Common myeloid progenitor, CD34-positive (primary cell): ENCODE data around the gene ZFR.
A peak's percentile ranks its signal among the peaks of the same experiment; 100 is the strongest.
"Not testable (repeated sequence)": the region's sequence is repeated elsewhere in the genome, so short reads cannot be mapped to it uniquely, and the experiment has no call there.

Source experiments
- CTCF ChIA-PET: fragments of 350-600 bp; sonication (Branson Sonifier 250); formaldehyde crosslinking; loops from one replicate; lab custom pipeline; 2021; ENCODE audit warnings: antibody characterized with exemption; lab: Charles Lee
- POLR2A ChIA-PET: fragments of 350-600 bp; sonication (Branson Sonifier 250); formaldehyde crosslinking; loops from one replicate; lab custom pipeline; 2021; ENCODE audit warnings: antibody characterized with exemption; lab: Charles Lee
- DNase-seq, 3 donors: peaks; one replicate each; pipeline versions ENCODE4 v3.0.0 to v3.0.0-alpha.2; 2013
- H3K27ac ChIP-seq, 2 experiments: 1 replicate in 1 of 2; 2 replicates in 1 of 2; pipeline ENCODE4 v1.7.0; 2013; ENCODE audit warnings: inconsistent platforms in 2 of 2, low read length in 2 of 2, mild to moderate bottlenecking in 2 of 2, low read depth in 1 of 2, moderate library complexity in 1 of 2; ENCODE audit not compliant: severe bottlenecking in 2 of 2, insufficient read depth in 1 of 2, poor library complexity in 1 of 2
- H3K27me3 ChIP-seq, 5 experiments: replicated peaks in 2 of 5; 1 replicate in 3 of 5; 2 replicates in 2 of 5; pipeline versions ENCODE4 v1.6.1 to v1.7.0; 2013; ENCODE audit warnings: low read length in 4 of 5, mild to moderate bottlenecking in 2 of 5, moderate library complexity in 2 of 5, inconsistent platforms in 1 of 5; ENCODE audit not compliant: insufficient read depth in 5 of 5, control insufficient read depth in 4 of 5
- H3K36me3 ChIP-seq, 4 experiments: 1 replicate in 2 of 4; 2 replicates in 2 of 4; pipeline versions ENCODE4 v1.6.1 to v1.7.0; 2013; ENCODE audit warnings: low read length in 3 of 4, control low read depth in 1 of 4, mild to moderate bottlenecking in 1 of 4; ENCODE audit not compliant: control insufficient read depth in 4 of 4, insufficient read depth in 4 of 4
- H3K4me1 ChIP-seq, 4 experiments: 1 replicate in 3 of 4; 2 replicates in 1 of 4; pipeline versions ENCODE4 v1.6.1 to v1.7.1; 2013; ENCODE audit warnings: low read length in 3 of 4, mild to moderate bottlenecking in 3 of 4, control low read depth in 1 of 4, inconsistent platforms in 1 of 4, moderate library complexity in 1 of 4; ENCODE audit not compliant: control insufficient read depth in 4 of 4, insufficient read depth in 4 of 4; ENCODE audit errors: control extremely low read depth in 1 of 4
- H3K4me3 ChIP-seq, 7 experiments: 1 replicate in 4 of 7; 2 replicates in 3 of 7; pipeline versions ENCODE4 v1.5.1 to v1.7.0; 2013; ENCODE audit warnings: mild to moderate bottlenecking in 7 of 7, low read length in 6 of 7, moderate library complexity in 6 of 7, inconsistent platforms in 2 of 7, low read depth in 2 of 7, control low read depth in 1 of 7; ENCODE audit not compliant: insufficient read depth in 4 of 7, control insufficient read depth in 1 of 7; ENCODE audit errors: extremely low read depth in 1 of 7
- H3K9me3 ChIP-seq, 5 experiments: 1 replicate in 4 of 5; 2 replicates in 1 of 5; pipeline versions ENCODE4 v1.6.1 to v1.7.1; 2013; ENCODE audit warnings: low read length in 4 of 5, mild to moderate bottlenecking in 2 of 5, inconsistent platforms in 1 of 5, low read depth in 1 of 5, moderate library complexity in 1 of 5; ENCODE audit not compliant: control insufficient read depth in 4 of 5, insufficient read depth in 2 of 5; ENCODE audit errors: control extremely low read depth in 1 of 5
- WGBS: methylation state at CpG from one replicate; pipeline ENCODE4 v1.1.5; 2013; ENCODE audit not compliant: insufficient coverage; 5-methylcytosine and 5-hydroxymethylcytosine counted together

Gene ZFR

DNA sequence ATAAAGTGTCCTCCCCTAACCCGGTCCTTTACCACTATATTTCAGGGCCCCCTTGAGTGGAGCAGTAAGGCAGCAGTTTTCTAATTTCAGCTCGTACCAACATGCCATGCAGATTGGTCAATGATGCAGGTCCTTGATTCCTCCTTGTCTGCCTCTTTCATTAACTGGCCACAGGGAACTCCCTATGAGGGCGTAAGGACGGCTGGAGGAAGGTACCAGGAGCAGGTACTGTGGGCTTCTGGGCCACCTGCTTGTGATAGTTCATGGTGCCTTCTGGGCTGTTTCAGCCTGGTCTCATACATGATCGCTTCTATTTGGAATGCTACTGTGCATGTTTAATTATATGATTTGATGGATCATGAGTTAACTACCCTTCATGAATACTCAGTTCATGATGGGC is 9.4 kb upstream of the ZFR start:
- no peaks in the 10 kb centered on the region for H3K4me1 ChIP-seq
- H3K4me3 ChIP-seq = no peak overlapping the region
- H3K36me3 ChIP-seq = no peaks in the 10 kb centered on the region
- no peaks in the 10 kb centered on the region for H3K9me3 ChIP-seq
- no peak for DNase-seq
- WGBS = 100% methylated on average over 3 of the region's 5 CpGs
- no peaks in the 10 kb centered on the region for H3K27me3 ChIP-seq
- ChIA-PET POLR2A (no interaction called here), CTCF (interaction anchor here (0.8 kb wide), 1 partner anchor 136 kb away, joined by 4 read pairs; no protein-coding TSS in a partner anchor)
- no peak overlapping the region for H3K27ac ChIP-seq

DNA sequence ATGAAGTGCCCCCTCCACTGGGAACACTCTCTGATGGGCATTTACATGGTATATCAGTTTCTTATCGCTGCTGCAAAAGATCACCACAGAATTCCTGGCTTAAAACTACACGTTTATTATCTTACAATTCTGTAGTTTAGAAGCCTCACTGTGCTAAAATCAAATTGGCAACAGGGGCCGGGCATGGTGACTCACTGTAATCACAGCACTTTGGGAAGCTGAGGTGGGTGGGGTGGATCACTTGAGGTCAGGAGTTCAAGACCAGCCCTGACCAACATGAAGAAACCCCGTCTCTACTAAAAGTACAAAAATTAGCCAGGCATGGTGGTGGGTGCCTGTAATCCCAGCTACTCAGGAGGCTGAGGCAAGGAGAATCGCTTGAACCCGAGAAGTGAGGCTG is 7.8 kb upstream of the ZFR start:
- POLR2A ChIA-PET, H3K4me1 ChIP-seq: not testable (repeated sequence)
- WGBS = 88% methylated on average over 1 of the region's 6 CpGs

DNA sequence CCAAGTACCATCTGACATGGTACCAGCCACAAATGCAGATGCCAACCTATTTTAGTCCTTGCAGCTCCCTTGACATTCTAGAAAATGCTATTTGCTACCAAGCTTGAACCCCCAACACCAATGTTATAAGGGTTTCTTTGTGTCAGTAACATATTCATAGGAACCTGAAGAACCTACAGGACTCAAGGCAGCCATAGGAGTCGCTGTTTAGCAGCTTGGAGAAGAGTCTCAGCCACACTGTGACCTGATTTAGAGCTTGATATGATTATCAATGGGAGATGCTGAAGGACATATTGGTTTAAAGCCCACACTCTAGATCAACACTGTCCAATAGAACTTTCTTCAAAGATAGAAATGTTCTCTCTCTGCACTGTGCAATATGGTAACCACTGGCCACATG is 6.4 kb upstream of the ZFR start:
- ChIA-PET CTCF (interaction anchor here (1.2 kb wide), 1 partner anchor 11 kb away, joined by 3 read pairs; no protein-coding TSS in a partner anchor), POLR2A (interaction anchor here (0.6 kb wide), 1 partner anchor 10 kb away, joined by 3 read pairs; no protein-coding TSS in a partner anchor)
- H3K4me1 ChIP-seq = peaks cover 0 to 4% (median 1%) of the 10 kb centered on the region in 4 experiments
- no peak overlapping the region for H3K4me3 ChIP-seq
- no peaks in the 10 kb centered on the region for H3K9me3 ChIP-seq
- no peaks in the 10 kb centered on the region for H3K36me3 ChIP-seq
- H3K27me3 ChIP-seq = no peaks in the 10 kb centered on the region
- no peak overlapping the region for H3K27ac ChIP-seq
- DNase-seq = no peak
- WGBS = 80% methylated on average over 1 of the region's 1 CpG

More for the DNA sequence above, 7.8 kb upstream of the ZFR start:
- H3K36me3 ChIP-seq, H3K4me3 ChIP-seq, H3K9me3 ChIP-seq, DNase-seq, H3K27me3 ChIP-seq, H3K27ac ChIP-seq, CTCF ChIA-PET: not testable (repeated sequence)

DNA sequence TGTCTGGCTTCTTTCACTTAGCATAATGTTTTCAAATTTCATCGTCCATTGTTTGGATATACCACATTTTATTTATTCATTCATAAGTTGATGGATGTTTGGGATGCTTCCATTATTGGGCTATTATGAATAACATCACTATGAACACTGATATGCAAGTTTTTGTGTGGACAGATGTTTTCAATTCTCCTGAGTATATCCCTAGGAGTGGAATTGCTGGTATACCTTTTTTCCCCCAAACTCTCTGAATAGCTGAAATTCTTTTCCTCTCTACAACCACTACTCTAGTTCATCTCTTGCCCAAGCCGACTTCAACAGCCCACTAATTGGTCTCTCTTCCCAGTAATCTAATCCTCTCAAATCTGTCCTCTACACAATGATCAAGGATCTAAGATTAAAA is 4.7 kb upstream of the ZFR start:
- POLR2A ChIA-PET = no interaction called here
- no CpG with 5 or more reads among the region's 2 CpGs for WGBS
- Histone ChIP-seq H3K27me3 (no peaks in the 10 kb centered on the region), H3K36me3 (no peaks in the 10 kb centered on the region), H3K4me1 (peaks cover 0 to 8% (median 4%) of the 10 kb centered on the region in 4 experiments), H3K4me3 (no peak overlapping the region), H3K9me3 (no peaks in the 10 kb centered on the region), H3K27ac (no peak overlapping the region)
- CTCF ChIA-PET = interaction anchor here (1.2 to 1.7 kb wide), 2 partner anchors 9 to 136 kb away, joined by 3 to 4 read pairs; partner anchors contain the start of gene SUB1
- no peak for DNase-seq

DNA sequence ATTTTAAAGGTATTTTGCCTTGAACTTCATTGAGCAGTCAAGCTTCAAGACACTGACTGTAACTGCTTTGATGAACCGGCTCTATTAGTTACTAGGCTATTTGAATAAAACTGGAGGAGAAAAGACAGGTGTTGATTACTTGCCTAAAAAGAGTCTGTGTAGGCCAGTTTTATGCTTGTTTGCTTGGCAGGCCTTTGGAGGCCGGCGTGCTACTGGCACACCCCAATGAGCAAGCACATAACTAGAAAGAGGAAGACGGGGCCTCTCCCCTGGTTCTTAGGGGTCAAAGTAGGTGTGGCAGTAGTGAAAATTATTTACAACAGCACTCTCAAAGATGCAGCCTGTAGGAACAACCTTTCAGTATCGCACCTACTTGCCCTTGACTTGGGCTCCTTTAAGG is 2.1 kb upstream of the ZFR start:
- POLR2A ChIA-PET = no interaction called here
- Histone ChIP-seq H3K27me3 (no peaks in the 10 kb centered on the region), H3K4me3 (no peak overlapping the region), H3K27ac (no peak overlapping the region), H3K36me3 (peaks cover 0 to 4% (median 0%) of the 10 kb centered on the region in 4 experiments), H3K4me1 (peaks cover 10 to 26% (median 17%) of the 10 kb centered on the region in 4 experiments), H3K9me3 (no peaks in the 10 kb centered on the region)
- WGBS = 56% methylated on average over 4 of the region's 5 CpGs
- peak in 2 of 3 donors; percentile 34 to 55 for DNase-seq
- CTCF ChIA-PET = interaction anchor here (1.0 kb wide), 1 partner anchor 10 kb away, joined by 3 read pairs; no protein-coding TSS in a partner anchor

DNA sequence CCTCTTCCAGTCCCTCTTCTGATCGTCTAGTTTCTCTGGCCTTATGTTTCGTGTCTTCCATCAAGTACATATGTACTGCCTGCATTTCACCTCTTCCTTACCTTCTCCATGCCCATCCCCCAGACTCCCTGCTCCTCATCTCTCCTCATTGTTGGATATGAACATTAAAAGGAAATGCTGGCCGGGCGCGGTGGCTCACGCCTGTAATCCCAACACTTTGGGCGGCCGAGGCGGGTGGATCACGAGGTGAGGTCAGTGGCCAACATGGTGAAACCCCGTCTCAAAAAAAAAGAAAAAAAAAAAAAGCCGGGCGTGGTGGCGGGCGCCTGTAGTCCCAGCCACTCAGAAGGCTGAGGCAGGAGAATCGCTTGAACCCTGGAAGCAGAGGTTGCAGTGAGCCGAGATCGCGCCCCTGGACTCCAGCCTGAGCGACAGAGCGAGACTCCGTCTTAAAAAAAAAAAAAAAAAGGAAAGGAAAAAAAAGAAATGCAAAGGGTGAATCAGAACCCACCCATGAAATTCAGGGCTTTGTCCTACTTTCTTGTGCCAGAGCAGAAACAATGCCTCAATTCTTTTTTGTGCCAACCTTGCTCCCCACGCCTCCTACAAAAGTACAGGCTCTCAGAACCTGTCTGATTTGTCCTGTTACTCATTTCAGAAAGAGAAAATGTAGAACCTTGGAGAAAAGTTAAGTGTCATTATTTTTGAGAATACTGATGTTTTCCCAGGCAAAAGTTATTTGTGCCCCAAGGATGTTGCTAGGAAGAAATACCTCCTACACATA is 1.5 kb upstream of the ZFR start:
- H3K4me1 ChIP-seq = peaks cover 10 to 26% (median 17%) of the 10 kb centered on the region in 4 experiments
- no peaks in the 10 kb centered on the region for H3K27me3 ChIP-seq
- no peaks in the 10 kb centered on the region for H3K9me3 ChIP-seq
- 91% methylated on average over 18 of the region's 23 CpGs for WGBS
- H3K27ac ChIP-seq = no peak overlapping the region
- ChIA-PET CTCF (no interaction called here), POLR2A (no interaction called here)
- no peak overlapping the region for H3K4me3 ChIP-seq
- peaks cover 0 to 4% (median 0%) of the 10 kb centered on the region in 4 experiments for H3K36me3 ChIP-seq
- no peak for DNase-seq

DNA sequence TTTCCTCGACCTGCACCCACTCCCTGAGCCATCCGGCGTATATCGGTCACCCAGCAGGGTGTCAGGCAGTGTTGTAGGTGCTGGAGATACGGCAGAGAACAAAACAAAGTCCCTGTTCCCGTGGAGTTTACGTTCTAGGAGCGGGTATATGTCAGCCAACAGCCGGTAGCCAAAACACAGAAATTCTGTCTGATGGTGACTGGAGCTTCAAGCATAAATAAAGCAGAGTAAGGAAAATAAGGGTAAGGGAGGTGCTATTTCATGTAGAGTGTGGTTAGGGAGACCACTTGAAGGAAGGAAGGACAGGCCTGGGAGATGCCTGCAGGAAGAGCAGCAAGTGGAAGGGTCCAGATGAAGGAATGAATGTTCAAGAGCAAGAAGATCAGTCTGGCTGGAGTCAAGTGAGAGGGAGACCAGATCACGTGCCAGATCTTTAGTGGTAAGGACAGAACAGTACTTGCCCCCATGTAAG is 783 bp upstream of the ZFR start:
- peaks cover 0 to 4% (median 0%) of the 10 kb centered on the region in 4 experiments for H3K36me3 ChIP-seq
- WGBS = 86% methylated on average over 10 of the region's 10 CpGs
- H3K27ac ChIP-seq = no peak overlapping the region
- H3K4me1 ChIP-seq = peaks cover 10 to 26% (median 17%) of the 10 kb centered on the region in 4 experiments
- H3K27me3 ChIP-seq = no peaks in the 10 kb centered on the region
- peak overlapping the region in 1 of 7 experiments; percentile 86 for H3K4me3 ChIP-seq
- DNase-seq = no peak
- POLR2A ChIA-PET = interaction anchor here (0.7 kb wide), 1 partner anchor 42 kb away, joined by 3 read pairs; no protein-coding TSS in a partner anchor
- H3K9me3 ChIP-seq = no peaks in the 10 kb centered on the region
- CTCF ChIA-PET = interaction anchor here (1.2 kb wide), 1 partner anchor 44 kb away, joined by 4 read pairs; no protein-coding TSS in a partner anchor
